ENCODE measurements around the gene PMS1.

The PMS1 gene

DNA sequence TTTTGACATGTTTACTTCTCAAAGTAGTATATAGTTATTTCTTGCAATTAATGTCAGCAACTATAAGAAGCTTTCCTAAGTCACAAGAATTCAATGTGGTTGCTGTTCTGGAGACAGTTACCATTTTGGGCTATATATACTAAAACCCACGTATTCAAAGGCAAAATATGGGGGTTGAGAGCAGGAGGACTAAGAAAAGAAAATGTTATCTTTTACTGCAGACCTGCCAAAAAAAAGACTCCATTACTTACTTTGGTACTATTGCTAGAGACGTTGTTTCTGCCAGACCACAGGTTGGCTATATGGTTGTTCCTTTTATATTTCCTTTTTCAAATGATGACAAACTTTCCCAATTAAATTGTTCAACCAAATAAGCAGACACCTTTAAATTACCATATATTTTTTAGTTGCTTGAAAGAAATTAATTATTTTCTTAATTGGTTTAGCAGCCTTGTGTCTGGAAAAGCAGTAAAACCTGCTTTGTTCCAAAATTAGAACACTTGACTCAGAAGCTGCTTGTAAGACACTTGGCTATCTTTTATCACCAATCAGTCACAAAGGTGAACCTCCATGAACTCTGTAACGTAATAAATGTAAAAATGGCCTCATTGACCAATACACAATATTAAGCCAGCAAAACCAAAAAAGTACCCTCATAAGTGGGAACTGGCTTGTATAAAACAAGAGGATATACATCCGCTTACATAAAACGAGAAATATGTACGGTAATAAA, 13.5 kb upstream of the PMS1 start:
- no peak for TF ChIP-seq ZFX (IDR thresholded peaks at IDR 0.05)
- TF ChIP-seq, protein P1, sequence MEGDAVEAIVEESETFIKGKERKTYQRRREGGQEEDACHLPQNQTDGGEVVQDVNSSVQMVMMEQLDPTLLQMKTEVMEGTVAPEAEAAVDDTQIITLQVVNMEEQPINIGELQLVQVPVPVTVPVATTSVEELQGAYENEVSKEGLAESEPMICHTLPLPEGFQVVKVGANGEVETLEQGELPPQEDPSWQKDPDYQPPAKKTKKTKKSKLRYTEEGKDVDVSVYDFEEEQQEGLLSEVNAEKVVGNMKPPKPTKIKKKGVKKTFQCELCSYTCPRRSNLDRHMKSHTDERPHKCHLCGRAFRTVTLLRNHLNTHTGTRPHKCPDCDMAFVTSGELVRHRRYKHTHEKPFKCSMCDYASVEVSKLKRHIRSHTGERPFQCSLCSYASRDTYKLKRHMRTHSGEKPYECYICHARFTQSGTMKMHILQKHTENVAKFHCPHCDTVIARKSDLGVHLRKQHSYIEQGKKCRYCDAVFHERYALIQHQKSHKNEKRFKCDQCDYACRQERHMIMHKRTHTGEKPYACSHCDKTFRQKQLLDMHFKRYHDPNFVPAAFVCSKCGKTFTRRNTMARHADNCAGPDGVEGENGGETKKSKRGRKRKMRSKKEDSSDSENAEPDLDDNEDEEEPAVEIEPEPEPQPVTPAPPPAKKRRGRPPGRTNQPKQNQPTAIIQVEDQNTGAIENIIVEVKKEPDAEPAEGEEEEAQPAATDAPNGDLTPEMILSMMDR (conservative IDR thresholded peaks at IDR 0.05), result no peak
- no peak overlapping the region for H3K27ac ChIP-seq

DNA sequence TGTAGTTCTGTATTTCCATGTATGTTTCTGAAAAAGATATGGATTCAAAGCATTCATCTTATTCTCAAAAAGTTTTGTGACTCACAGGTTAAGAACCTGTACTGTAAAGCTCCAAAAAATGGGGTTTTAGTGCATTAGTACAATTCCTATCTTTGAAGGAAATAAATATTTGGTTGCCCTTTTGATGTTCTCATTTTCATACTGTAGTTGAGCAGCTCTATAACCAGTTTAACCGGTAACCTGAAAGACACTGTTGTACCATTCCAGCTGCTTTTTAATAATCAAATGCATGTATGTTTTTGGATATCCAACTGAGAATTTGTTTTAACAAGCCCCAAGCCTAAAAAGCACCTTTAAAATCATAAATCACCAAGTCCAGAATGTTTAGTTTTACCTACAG, 12.0 kb upstream of the PMS1 start:
- no peak for TF ChIP-seq ZFX (IDR thresholded peaks at IDR 0.05)
- TF ChIP-seq, protein P1 (conservative IDR thresholded peaks at IDR 0.05), result no peak
- H3K27ac ChIP-seq, result no peak overlapping the region

DNA sequence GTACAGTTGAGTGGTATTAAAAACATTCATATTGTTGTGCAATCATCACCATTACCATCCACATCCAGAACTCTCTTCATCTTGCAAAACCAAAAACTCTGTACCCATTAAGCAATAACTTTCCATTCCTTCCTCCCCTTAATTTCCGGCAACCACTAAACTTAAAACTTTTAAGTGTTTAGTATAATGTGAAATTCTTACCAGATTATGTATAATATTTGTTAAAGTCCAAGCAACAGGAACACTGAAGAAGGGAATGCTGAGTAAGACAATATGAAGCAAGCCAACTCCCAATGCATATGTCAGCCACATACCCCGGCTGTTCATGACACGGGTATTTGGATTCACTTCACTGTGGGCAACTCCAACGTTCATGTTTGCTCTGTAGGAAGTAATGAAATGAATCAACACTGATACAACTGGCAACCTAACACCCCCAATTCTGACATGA, 2.0 kb upstream of the PMS1 start:
- no peak overlapping the region for H3K27ac ChIP-seq
- TF ChIP-seq, protein P1 (conservative IDR thresholded peaks at IDR 0.05), result no peak
- TF ChIP-seq ZFX (IDR thresholded peaks at IDR 0.05), result no peak

DNA sequence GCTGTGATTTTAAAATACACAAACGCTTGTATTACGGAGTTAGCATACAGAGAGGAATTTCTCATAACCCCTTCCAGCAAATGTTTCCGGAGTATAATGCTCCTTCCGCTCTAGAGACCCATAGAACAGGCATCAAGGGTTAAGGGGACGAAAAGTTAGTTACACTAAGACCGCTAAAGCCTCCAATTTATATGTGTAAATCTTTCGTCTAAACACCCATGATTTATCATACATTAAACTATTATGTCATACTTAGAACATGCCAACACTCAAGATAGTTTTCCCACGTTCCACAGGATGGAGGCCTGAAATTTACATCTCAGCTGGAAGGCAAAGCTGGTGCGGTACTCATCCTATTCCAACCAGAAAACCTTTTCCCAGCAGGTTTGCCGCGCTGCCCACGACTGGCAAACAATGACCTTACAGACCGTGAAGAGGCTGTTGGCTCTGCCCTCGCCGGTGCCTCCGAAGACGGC, 761 bp upstream of the PMS1 start:
- TF ChIP-seq ZFX (IDR thresholded peaks at IDR 0.05), result no peak
- TF ChIP-seq, protein P1 (conservative IDR thresholded peaks at IDR 0.05), result no peak
- peak overlapping the region; percentile 97 for H3K27ac ChIP-seq

DNA sequence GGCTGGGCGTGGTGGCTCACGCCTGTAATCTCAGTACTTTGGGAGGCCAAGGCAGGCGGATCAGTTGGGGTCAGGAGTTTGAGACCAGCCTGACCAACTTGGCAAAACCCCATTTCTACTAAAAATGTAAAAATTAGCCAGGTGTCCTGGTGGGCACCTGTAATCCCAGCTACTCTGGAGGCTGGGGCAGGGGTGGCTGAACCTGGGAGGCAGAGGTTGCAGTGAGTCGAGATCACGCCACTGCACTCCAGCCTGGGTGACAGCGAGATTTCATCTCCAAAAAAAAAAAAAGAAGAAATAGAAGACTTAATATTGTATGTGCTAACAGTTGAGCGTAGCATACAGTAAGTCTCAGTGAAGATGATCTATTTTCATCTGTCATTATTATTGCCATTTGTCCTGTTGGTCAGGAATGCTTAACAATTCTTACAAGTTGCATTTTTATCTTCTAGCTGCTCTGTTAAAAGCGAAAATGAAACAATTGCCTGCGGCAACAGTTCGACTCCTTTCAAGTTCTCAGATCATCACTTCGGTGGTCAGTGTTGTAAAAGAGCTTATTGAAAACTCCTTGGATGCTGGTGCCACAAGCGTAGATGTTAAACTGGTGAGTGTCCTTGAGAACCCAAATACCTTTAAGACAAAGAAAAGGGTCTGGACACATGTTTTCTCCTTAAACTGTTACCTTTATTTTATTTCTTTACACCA, 7.2 kb downstream of the PMS1 start:
- TF ChIP-seq ZFX (IDR thresholded peaks at IDR 0.05), result no peak
- TF ChIP-seq, protein P1 (conservative IDR thresholded peaks at IDR 0.05), result no peak
- H3K27ac ChIP-seq, result no peak overlapping the region

DNA sequence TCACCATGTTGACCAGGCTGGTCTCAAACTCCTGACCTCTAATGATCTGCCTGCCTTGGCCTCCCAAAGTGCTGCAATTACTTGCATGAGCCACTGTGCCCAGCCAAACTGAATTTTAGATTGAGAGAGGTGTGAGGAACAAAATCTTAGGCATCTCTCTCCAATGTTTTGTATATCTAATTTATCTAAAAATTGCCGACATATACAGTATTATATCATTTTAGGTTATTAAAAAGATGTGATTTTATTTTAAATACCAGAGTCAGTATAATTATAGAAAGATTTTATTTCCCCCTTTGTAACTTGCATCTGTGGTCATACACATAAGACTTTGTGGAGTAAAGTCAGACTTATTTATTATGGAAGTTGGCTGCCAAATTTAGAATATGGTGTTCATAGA, 10.1 kb downstream of the PMS1 start:
- no peak overlapping the region for H3K27ac ChIP-seq
- TF ChIP-seq, protein P1 (conservative IDR thresholded peaks at IDR 0.05), result no peak
- no peak for TF ChIP-seq ZFX (IDR thresholded peaks at IDR 0.05)

DNA sequence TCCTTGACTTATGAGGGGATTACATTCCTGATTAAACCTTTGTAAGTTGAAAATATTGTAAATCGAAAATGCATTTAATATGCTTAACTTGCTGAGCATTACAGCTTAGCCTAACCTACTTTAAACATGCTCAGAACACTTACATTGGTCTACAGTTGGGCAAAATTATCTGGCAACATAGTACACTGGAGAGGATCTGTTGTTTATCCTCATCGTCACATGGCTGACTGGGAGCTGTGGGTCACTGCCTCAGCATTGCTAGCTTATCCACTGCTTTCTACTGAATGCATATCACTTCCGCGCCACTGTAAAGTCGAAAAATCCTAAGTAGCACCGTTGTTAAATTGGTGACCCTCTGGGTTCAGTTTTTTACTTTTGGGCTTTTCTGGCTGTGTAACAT, 13.7 kb downstream of the PMS1 start:
- TF ChIP-seq, protein P1 (conservative IDR thresholded peaks at IDR 0.05), result no peak
- no peak for TF ChIP-seq ZFX (IDR thresholded peaks at IDR 0.05)
- no peak overlapping the region for H3K27ac ChIP-seq

Measured in C4-2B (cell line).